HG03575 (cell line): ENCODE data around the gene LSP1.

Source experiments
- ATAC-seq: cut with Tn5 transposase; IDR thresholded peaks from one replicate; pipeline ENCODE4 v1.9.1; 2021; ENCODE audit not compliant: unreplicated experiment, insufficient number of reproducible peaks, low FRiP score; ENCODE audit errors: extremely low read depth

The LSP1 gene

GRCh38 chr11:1845095-1845429 is 7.8 kb upstream of the LSP1 start:
- ATAC-seq: no peak

- no peak for ATAC-seq
Observed at GRCh38 chr11:1845561-1846452, 7.1 kb upstream of the LSP1 start.

GRCh38 chr11:1846453-1846932 is 6.4 kb upstream of the LSP1 start:
- no peak for ATAC-seq

GRCh38 chr11:1847006-1847735 is 5.7 kb upstream of the LSP1 start:
- ATAC-seq: no peak

GRCh38 chr11:1847926-1848639 is 4.8 kb upstream of the LSP1 start:
- no peak for ATAC-seq

- no peak for ATAC-seq
Observed at GRCh38 chr11:1848640-1849430, 4.0 kb upstream of the LSP1 start.

GRCh38 chr11:1851468-1852180 is 1.3 kb upstream of the LSP1 start:
- no peak for ATAC-seq

- ATAC-seq: no peak
Observed at GRCh38 chr11:1852271-1852876, 510 bp upstream of the LSP1 start.

- ATAC-seq: no peak
Observed at GRCh38 chr11:1853376-1854131, 670 bp downstream of the LSP1 start.

GRCh38 chr11:1854132-1854948 is 1.5 kb downstream of the LSP1 start:
- peak; percentile 0 for ATAC-seq

- peak; percentile 23 for ATAC-seq
Observed at GRCh38 chr11:1854949-1855885, 2.3 kb downstream of the LSP1 start.

- no peak for ATAC-seq
Observed at GRCh38 chr11:1855886-1856265, 3.0 kb downstream of the LSP1 start.

- ATAC-seq: no peak
Observed at GRCh38 chr11:1856306-1857005, 3.6 kb downstream of the LSP1 start.

GRCh38 chr11:1857064-1857463 is 4.2 kb downstream of the LSP1 start:
- no peak for ATAC-seq

GRCh38 chr11:1858154-1858553 is 5.3 kb downstream of the LSP1 start:
- no peak for ATAC-seq
